Ecto neural progenitor cell (in vitro differentiated cells): ENCODE data around the gene CCL8.
"Not testable (repeated sequence)": the region's sequence is repeated elsewhere in the genome, so short reads cannot be mapped to it uniquely, and the experiment has no call there.

Experiments
- DNase-seq: peaks from one replicate; pipeline ENCODE4 v3.0.0-alpha.2; 2018; ENCODE audit warnings: low spot score

The CCL8 gene

DNA sequence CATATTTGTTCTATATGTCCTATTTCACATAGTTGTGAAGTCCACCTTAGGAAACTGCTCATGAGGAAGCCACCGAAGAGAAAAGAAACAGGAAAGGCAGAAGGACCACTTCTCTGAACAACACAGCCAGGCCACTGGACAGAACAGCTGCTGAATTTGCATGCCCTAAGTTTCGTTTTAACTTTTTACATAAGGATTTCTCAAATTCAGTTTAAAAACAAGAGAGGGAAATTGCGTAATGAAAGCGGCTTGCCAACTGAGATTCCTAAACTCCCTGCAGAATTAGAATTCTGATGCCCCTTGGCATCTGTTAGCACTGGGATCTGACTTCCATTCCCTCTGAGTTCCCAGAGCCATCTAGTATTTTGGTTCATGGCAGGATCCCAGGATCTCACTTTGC lies 5.0 kb upstream of the CCL8 start:
- no peak for DNase-seq

GRCh38 chr17:34318474-34318873 lies 761 bp upstream of the CCL8 start:
- DNase-seq: no peak

DNA sequence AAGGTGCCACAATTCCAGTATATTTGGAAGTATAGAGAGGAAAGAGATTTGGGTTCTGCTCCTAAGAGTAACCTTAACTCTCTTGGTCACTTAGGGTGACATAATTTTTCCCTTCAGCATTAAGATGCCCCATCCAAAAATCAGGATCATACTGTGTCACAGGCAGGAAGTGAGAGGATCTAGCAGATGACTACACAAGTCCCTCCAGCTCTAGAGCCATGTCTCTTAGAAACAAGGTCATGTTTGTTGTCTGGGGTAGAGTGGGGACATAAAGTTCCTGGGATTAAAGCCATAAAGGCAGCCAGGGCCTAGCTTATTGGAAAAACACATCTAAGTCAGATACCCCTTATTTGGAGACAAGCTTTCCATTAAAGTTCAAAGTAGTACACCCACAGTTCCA lies 2.7 kb downstream of the CCL8 start:
- no peak for DNase-seq

GRCh38 chr17:34327580-34327979 lies 8.3 kb downstream of the CCL8 start:
- not testable (repeated sequence) for DNase-seq

- DNase-seq: no peak
These were observed 18.5 kb downstream of the CCL8 start for GRCh38 chr17:34337701-34338100.

GRCh38 chr17:34339138-34339770 lies 20.0 kb downstream of the CCL8 start:
- no peak for DNase-seq

DNA sequence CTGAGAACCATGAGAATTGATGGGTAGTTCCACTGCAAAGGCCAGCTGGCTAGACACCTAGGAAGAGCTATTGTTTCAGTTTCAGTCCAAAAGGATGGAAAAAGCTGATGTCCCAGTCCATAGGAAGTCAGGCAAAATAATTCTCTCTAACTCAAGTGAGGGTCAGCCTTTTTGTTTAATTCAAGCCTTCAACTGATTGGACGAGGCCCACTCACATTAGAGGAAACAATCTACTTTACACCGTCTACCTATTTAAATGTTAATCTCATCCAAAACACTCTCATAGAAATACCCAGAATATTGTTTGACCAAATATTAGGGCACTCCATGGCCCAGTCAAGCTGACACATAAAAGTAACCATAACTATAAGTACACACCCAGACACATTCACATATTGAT lies 22.7 kb downstream of the CCL8 start:
- DNase-seq: no peak

- DNase-seq: no peak
These were observed 27.8 kb downstream of the CCL8 start for GRCh38 chr17:34347063-34347462.

GRCh38 chr17:34349751-34350150 lies 30.5 kb downstream of the CCL8 start:
- DNase-seq: no peak

DNA sequence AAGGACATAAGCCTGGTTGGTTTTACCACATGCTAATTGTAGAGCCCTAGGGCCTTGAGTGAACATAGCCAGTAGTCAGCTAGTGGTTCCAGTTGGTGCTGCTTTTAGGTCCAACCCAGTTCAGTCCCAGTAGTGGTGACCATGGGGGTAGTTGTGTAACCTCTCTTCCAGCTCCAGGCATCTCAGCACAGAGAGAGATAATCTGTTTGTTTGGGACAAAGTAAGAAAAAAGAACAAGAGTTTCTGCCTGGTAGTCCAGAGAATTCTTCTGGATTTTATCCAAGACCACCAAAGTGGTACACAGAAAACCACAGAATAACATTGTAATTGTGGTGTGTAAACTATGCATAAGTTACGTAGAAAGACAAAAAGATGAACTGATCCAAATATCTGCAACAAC lies 31.9 kb downstream of the CCL8 start:
- no peak for DNase-seq

DNA sequence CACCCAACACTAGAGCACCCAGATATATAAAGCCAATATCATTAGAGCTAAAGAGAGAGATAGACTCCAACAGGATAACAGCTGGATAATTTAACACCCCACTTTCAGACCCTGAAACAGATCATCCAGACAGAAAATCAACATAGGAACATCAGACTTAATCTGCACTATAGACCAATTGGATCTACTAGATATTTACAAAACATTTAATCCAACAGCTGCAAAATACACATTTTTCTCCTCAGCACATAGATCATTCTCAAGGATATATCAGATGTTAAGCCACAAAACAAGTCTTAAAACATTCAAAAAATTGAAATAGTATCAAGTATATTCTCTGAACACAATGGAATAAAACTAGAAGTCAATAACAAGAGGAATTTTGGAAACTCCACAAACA lies 33.0 kb downstream of the CCL8 start:
- no peak for DNase-seq

DNA sequence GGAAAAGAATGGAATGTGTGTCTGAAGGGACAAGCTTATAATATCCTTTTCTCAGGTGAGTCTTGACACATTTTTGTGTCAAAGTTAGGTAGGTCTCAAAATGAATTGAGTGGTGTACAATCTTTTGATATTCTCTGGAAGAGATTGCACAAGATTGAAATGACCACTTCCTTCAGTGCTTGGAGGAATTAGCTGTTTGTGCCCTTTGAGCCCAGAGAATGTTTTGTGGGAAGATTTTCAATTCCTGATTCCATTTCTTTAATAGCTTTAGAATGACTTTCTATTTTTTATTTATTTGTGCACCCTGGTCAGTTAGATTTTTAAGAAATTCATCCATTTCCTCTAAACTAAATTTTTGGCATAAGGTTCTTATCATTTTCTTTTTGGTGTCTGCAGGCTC lies 35.4 kb downstream of the CCL8 start:
- no peak for DNase-seq

- DNase-seq: no peak
These were observed 37.0 kb downstream of the CCL8 start, which contains the start of gene CCL13 for GRCh38 chr17:34356194-34356593. Gene CCL13, plus strand, starts transcription at chr17:34356480. Its CDS starts 47 bp downstream, at chr17:34356527.

DNA sequence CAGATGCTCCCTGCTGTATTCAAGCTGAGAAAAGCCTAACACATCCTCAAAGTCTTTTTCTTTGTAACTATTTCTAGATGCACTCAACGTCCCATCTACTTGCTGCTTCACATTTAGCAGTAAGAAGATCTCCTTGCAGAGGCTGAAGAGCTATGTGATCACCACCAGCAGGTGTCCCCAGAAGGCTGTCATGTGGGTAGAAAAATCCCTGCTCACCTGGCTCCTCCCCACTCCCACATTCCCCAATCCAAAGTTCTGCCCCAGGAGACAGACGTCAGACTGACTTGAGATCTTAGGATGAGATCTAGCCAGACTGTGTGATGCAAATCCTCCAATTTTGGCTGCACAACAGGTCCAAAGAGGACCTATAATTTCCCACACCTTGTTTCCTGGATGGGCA lies 38.2 kb downstream of the CCL8 start:
- no peak for DNase-seq

DNA sequence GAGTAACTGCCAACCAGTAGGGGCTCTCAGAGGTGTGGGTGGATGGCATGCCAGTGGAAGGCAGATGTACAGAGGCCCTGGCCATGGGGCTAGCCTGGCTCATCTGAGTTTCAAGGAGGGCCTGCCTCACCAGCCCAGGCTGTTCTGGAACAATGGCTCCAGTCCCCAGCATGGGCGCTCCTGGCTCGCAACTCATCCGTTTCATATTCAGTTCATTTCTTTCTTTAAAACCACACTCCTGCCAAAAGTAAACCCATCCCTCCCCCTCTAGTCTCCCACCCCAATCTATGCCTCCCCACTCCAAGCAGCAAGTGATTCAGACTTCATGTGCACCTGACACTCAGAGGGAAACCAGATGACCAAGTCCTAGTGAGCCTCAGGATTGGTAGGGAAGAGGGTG lies 39.4 kb downstream of the CCL8 start:
- no peak for DNase-seq

DNA sequence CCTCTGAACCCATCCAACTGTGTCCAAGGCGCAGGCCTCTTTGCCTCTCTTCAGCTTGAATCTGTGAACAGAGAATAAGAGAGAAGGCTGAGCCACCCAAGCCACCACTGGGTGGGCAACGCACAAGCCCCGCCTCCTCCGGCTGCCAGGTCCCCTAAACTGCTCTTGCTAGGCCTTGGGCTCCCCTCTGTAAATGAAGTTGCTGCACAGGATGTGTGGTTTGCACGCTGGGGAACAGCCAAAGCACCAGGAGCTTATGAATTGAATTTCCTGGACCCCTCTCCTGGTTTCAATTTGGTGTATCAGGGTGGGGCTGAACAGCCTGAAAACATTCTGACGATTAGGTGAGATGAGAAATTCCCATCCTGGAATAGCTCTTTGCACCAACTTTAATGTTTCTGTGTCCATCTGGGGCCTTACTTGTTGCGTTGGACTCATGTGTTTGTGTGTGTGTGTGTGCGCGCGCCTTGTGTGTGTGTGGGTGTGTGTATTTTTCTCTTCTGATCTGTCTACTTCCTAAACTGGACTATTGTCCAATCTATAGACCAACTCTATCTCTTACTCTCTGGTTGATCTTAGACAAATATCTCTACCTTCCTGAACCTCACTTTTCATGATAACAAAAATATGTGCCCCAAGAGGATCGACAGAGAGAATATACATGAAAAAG lies 41.5 kb downstream of the CCL8 start:
- no peak for DNase-seq

DNA sequence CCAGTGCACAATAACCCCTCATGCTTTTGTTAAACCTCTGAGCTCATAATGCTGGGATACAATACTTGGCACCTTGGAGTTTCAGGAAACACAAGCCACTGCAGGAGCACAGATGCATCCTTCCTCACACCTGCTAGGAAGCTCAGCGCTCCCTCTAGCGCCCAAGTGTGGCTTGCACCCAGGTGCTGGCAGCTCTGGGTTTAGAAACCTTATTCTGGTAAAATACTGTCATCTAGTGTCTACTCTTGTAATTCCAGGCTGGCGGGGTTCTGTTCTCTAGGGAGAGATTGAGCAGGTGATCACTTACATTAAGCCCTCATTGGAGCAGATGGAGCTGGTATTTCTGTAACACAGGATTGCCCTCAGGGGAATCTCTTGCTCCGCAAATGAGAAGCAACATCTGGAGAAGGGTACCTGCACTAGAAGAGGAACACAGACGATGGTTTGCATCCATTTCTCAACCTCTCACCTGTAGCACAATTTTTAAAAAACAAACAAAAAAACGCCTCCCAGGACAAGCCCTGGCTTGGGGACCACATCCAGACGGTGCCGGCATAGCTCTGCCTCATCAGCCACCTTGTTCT lies 42.3 kb downstream of the CCL8 start:
- DNase-seq: peak; percentile 93

GRCh38 chr17:34363183-34363661 lies 44.0 kb downstream of the CCL8 start, which contains the start of gene CCL1:
Gene CCL1, minus strand, starts transcription at chr17:34363233. Its CDS starts 72 bp downstream, at chr17:34363161.
- DNase-seq: no peak

DNA sequence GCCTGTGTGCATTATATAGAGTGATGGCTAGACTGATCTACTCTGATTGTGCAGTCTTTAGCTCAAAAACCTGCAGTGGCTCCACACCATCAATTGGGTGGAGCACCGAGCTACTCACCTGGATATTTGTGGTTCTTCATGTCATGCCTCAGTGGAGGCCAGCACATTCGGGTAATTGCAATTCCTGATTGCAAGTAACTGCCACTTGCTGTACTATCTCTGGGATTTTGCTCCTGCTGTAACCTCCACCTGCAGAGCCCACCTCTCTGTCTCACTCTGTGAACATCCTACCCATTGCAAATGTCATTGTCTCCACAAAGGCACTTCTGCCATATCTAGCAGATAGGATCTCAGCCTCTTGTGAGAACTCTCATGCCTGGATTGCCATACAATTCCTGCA lies 45.5 kb downstream of the CCL8 start:
- DNase-seq: no peak

DNA sequence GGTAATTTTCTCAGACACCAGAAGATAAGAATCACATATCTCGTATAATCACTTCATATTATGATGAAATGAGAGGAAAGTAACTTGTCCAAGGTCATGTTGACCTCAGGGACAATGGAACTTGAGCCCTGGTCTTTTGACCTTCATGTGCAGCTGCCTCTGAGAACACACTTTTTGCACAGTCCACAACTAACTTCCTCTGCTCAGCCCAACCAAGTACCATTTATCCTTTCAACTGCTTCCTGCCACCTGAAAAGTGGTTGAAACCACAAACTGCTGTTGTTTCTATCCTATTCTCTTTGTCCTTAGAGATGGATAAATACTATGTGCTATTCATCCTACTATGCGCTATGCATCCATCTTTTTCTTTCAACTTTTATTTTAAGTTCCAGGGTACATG lies 46.1 kb downstream of the CCL8 start:
- DNase-seq: no peak

GRCh38 chr17:34366010-34366409 lies 46.8 kb downstream of the CCL8 start:
- DNase-seq: no peak

DNA sequence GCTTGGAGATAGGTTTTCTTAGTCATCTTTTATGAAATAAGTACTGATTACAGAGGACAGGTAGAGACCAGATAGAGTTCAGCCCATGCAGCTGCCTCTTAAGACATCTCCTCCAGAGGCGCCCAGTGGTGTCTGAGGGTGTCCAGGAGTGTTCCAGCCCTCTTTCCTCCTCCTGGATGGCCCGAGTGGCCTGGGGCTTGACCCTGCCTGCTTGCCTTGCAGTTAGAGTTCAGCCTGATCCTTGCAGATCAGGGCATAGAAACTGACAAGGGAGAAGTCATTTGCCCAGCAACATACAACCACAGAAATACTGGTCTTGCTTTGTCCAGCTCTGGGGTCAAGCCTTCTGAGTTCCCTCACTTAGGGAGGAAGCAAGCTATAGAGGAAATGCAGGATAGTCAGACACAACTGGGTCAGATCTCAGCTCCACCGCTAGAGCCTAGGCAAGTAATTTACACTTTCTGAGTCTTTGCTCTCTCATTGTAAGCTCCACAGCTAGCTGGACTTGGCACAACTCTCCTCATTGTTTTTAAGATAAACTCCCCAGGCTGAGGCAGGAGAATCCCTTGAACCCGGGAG lies 47.4 kb downstream of the CCL8 start:
- no peak for DNase-seq
